ENCODE data around the gene RFX4. TPM values are rescaled to one million over a fixed set of nuclear protein-coding genes. Genes with fewer than 3 reads are reported as not detected.

The RFX4 gene
- total RNA-seq, 2 experiments from 2014 or later, result not detected

- no peak for ATAC-seq
- peaks cover 4% of the 10 kb centered on the region for H3K4me1 Mint-ChIP-seq (ENCODE audit: low read depth)
- H3K4me3 Mint-ChIP-seq, result no peak overlapping the region
- DNase-seq, result no peak
- ChIA-PET CTCF (interaction anchor here (1.0 kb wide), 1 partner anchor 10 kb away, joined by 3 read pairs; no protein-coding TSS in a partner anchor), POLR2A (interaction anchor here (0.5 kb wide), 1 partner anchor 171 kb away, joined by 3 read pairs; no protein-coding TSS in a partner anchor)
- H3K27ac Mint-ChIP-seq, result no peak overlapping the region
- H3K27me3 Mint-ChIP-seq, result no peaks in the 10 kb centered on the region
- no peaks in the 10 kb centered on the region for H3K9me3 Mint-ChIP-seq
- peaks cover 22% of the 10 kb centered on the region for H3K36me3 Mint-ChIP-seq (ENCODE audit: low read depth)
- TF ChIP-seq CTCF (IDR thresholded peaks at IDR 0.05), result no peak
- intact Hi-C loops (cut with micrococcal nuclease), result no loop called here
These were observed 211.6 kb downstream of the RFX4 start for GRCh38 chr12:106794369-106794768.

GRCh38 chr12:106801167-106801708 is 218.4 kb downstream of the RFX4 start:
- DNase-seq, result no peak
- Mint-ChIP-seq H3K36me3 (ENCODE audit: low read depth) (peaks cover 11% of the 10 kb centered on the region), H3K4me3 (no peak overlapping the region), H3K4me1 (ENCODE audit: low read depth) (peaks cover 8% of the 10 kb centered on the region), H3K9me3 (no peaks in the 10 kb centered on the region), H3K27ac (no peak overlapping the region), H3K27me3 (no peaks in the 10 kb centered on the region)
- POLR2A ChIA-PET, result interaction anchor here (1.0 kb wide), 1 partner anchor 14 kb away, joined by 4 read pairs; no protein-coding TSS in a partner anchor
- ATAC-seq, result no peak
- CTCF ChIA-PET, result interaction anchor here (1.2 to 1.6 kb wide), 2 partner anchors 11 to 92 kb away, joined by 4 read pairs; no protein-coding TSS in a partner anchor
- no peak for TF ChIP-seq CTCF (IDR thresholded peaks at IDR 0.05)
- intact Hi-C loops (cut with micrococcal nuclease), result no loop called here

- Mint-ChIP-seq H3K4me3 (no peak overlapping the region), H3K9me3 (no peaks in the 10 kb centered on the region), H3K27ac (no peak overlapping the region), H3K4me1 (ENCODE audit: low read depth) (peaks cover 8% of the 10 kb centered on the region), H3K36me3 (ENCODE audit: low read depth) (peaks cover 13% of the 10 kb centered on the region), H3K27me3 (no peaks in the 10 kb centered on the region)
- ChIA-PET CTCF (no interaction called here), POLR2A (no interaction called here)
- intact Hi-C loops (cut with micrococcal nuclease), result no loop called here
- DNase-seq (no peak), ATAC-seq (no peak)
- no peak for TF ChIP-seq CTCF (IDR thresholded peaks at IDR 0.05)
These were observed 219.2 kb downstream of the RFX4 start for GRCh38 chr12:106801830-106802533.

GRCh38 chr12:106804668-106805067 is 221.9 kb downstream of the RFX4 start:
- POLR2A ChIA-PET, result no interaction called here
- peaks cover 13% of the 10 kb centered on the region for H3K36me3 Mint-ChIP-seq (ENCODE audit: low read depth)
- no peak for ATAC-seq

More at GRCh38 chr12:106804668-106805067, 221.9 kb downstream of the RFX4 start:
- CTCF ChIA-PET, result interaction anchor here (1.2 to 1.5 kb wide), 2 partner anchors 10 to 14 kb away, joined by 3 read pairs; no protein-coding TSS in a partner anchor
- peaks cover 4% of the 10 kb centered on the region for H3K4me1 Mint-ChIP-seq (ENCODE audit: low read depth)
- no peak overlapping the region for H3K4me3 Mint-ChIP-seq
- intact Hi-C loops (cut with micrococcal nuclease), result no loop called here
- DNase-seq, result no peak
- no peak for TF ChIP-seq CTCF (IDR thresholded peaks at IDR 0.05)
- no peak overlapping the region for H3K27ac Mint-ChIP-seq
- no peaks in the 10 kb centered on the region for H3K27me3 Mint-ChIP-seq
- no peaks in the 10 kb centered on the region for H3K9me3 Mint-ChIP-seq

Other genes with a start within 250 kb of the RFX4 start
- 1 to 10 TPM; 8.3 to 9.5 TPM for gene POLR3B, start 225.3 kb upstream of the RFX4 start, total RNA-seq
- gene RIC8B, start 191.7 kb downstream of the RFX4 start, total RNA-seq, result 10 to 100 TPM; 10.4 to 11.0 TPM